Measurements from ENCODE around the gene PDIA3.
"Not testable (repeated sequence)": the region's sequence is repeated elsewhere in the genome, so short reads cannot be mapped to it uniquely, and the experiment has no call there.

The PDIA3 gene

DNA sequence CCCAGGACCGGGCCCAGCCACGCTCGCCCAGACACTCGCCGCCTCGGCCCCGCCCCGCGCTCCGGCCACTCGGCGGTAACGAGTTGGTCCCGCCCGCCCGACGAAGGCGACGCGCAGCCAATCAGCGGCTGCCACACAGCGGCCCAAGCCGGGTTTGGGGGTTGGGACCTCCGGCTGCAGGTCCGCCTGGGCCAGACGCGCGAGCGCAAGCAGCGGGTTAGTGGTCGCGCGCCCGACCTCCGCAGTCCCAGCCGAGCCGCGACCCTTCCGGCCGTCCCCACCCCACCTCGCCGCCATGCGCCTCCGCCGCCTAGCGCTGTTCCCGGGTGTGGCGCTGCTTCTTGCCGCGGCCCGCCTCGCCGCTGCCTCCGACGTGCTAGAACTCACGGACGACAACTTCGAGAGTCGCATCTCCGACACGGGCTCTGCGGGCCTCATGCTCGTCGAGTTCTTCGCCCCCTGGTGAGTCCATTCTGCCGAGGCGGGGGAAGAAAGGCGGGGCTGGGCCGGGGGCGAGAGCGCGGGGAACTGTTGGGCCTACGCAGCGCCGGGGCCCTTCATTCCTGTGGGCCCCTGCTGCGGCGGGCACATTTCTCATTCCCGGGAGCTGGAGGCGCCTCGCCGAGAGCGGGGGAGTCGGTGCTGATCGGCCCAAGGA lies at the start of gene PDIA3:
Gene PDIA3 (plus strand): TSS at position 194 of the 658 bp plus-strand sequence. CDS start 102 bp downstream, at position 296.
- peak within 1 kb of the TSS; percentile 91 for H3K9ac ChIP-seq (ENCODE audit: low read length)
- H3K4me3 ChIP-seq (ENCODE audit: low read length) = peak within 1 kb of the TSS; percentile 93
- DNase-seq (ENCODE audit: low read depth) = peak; percentile 97
- not testable (repeated sequence) for H3K27me3 ChIP-seq (replicated peaks; ENCODE audit: control insufficient read depth, insufficient read depth, low read length); H3K36me3 ChIP-seq (ENCODE audit: control insufficient read depth, insufficient read depth, low read length, severe bottlenecking); H3K9me3 ChIP-seq (ENCODE audit: control insufficient read depth, low read length)
- H3K4me1 ChIP-seq (ENCODE audit: control insufficient read depth, insufficient read depth, low read length) = peaks cover 16% of the 10 kb centered on the region

GRCh38 chr15:43702174-43702573 lies 44.1 kb upstream of the PDIA3 start:
- Histone ChIP-seq H3K4me3 (ENCODE audit: low read length) (no peak overlapping the region), H3K27me3 (replicated peaks; ENCODE audit: control insufficient read depth, insufficient read depth, low read length) (peaks cover 25% of the 10 kb centered on the region), H3K4me1 (ENCODE audit: control insufficient read depth, insufficient read depth, low read length) (no peaks in the 10 kb centered on the region), H3K36me3 (ENCODE audit: control insufficient read depth, insufficient read depth, low read length, severe bottlenecking) (no peaks in the 10 kb centered on the region), H3K9me3 (ENCODE audit: control insufficient read depth, low read length) (no peaks in the 10 kb centered on the region), H3K9ac (ENCODE audit: low read length) (no peak overlapping the region)
- DNase-seq (ENCODE audit: low read depth) = no peak

DNA sequence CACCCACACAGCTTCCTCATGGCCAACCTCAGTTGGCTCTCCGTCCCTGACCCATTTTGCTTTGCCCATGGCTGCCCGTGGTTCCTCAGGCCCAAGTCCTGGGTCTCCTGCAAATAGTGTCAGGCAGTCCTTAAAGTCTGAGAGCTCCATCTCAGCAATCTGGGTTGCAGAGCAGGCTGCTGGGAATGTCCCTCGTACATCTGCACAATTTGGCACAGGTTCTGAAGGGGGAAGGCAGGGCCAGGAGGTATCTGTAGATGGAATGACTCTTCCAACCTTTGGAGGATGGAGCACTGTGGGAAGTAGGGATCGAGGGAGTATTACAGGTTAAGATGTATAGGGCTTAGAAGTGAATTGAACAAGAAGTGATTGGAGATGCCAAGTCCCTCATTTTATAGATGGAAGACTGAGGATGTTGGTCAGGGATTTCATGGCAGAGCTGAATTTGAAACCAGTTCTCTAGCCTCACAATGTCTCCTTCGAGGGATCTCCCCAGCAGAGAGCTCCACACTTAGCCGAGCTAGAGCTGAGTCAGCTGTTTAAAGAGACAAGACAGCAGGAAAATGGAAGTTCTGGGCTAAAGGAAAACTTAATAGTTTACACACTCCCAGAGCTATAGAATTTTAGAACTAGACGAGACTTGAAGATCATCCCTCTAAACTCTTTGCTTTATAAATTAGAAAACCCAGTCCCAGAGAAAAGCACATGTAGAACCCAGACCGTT lies 43.4 kb upstream of the PDIA3 start:
- Histone ChIP-seq H3K4me3 (ENCODE audit: low read length) (no peak overlapping the region), H3K36me3 (ENCODE audit: control insufficient read depth, insufficient read depth, low read length, severe bottlenecking) (no peaks in the 10 kb centered on the region), H3K9me3 (ENCODE audit: control insufficient read depth, low read length) (no peaks in the 10 kb centered on the region), H3K9ac (ENCODE audit: low read length) (no peak overlapping the region), H3K27me3 (replicated peaks; ENCODE audit: control insufficient read depth, insufficient read depth, low read length) (peaks cover 25% of the 10 kb centered on the region), H3K4me1 (ENCODE audit: control insufficient read depth, insufficient read depth, low read length) (no peaks in the 10 kb centered on the region)
- DNase-seq (ENCODE audit: low read depth) = no peak

DNA sequence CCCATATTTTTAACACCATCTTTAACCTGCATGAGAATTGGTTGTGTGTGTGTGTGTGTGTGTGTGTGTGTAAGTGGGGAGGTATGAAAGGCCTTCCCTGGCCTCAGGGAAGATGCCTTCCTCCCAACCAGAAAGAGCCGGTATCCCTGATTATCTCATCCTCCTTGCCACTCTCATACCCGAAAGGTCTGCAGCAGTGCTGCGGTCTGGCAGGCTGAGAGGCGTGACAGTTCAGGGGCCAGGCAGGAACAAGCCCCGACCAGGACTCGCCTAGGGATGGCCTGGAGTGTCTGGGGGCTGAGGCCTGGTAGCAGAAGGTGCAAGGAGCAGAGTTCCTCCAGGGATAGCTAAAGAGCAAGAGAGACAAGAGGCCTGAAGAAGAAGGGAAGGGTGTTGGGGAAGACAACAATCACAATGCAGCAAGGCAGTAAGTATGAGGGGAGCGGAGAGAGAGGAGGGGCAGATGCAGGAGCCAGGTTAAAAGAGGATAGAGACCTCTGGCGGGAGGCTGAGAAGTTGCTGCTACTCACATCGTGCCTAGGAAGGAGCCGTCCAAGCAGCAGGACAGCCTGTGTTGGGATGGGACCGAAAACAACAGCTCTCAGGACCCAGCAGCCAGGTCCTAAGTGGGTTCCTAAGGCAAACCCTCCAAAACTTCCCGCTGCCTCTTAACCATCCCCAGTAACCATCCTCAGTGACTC lies 35.7 kb upstream of the PDIA3 start:
- not testable (repeated sequence) for DNase-seq (ENCODE audit: low read depth); H3K4me1 ChIP-seq (ENCODE audit: control insufficient read depth, insufficient read depth, low read length)

DNA sequence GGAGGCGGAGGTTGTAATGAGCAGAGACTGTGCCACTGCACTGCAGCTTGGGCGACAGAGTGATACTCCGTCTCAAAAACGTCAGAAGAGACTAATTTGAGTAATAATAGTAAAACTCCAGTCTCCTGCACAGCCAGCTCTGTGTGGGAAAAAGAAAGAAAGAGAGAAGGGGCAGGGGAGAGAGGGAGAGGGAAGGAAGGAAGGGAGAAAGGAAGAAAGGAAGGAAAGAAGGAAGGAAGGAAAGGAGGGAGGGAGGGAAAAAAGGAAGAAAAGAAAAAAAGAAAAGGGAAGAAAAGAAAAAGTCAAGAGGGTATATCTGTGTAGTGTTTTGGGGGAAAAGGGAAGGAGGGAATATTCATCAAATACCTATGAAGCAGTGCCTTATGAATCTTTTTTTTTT lies 23.1 kb upstream of the PDIA3 start:
- DNase-seq (ENCODE audit: low read depth) = no peak
- H3K4me1 ChIP-seq (ENCODE audit: control insufficient read depth, insufficient read depth, low read length) = peaks cover 2% of the 10 kb centered on the region
- H3K4me3 ChIP-seq (ENCODE audit: low read length) = no peak overlapping the region

More for the DNA sequence above, 35.7 kb upstream of the PDIA3 start:
- not testable (repeated sequence) for H3K9ac ChIP-seq (ENCODE audit: low read length); H3K36me3 ChIP-seq (ENCODE audit: control insufficient read depth, insufficient read depth, low read length, severe bottlenecking); H3K4me3 ChIP-seq (ENCODE audit: low read length); H3K9me3 ChIP-seq (ENCODE audit: control insufficient read depth, low read length); H3K27me3 ChIP-seq (replicated peaks; ENCODE audit: control insufficient read depth, insufficient read depth, low read length)

GRCh38 chr15:43726306-43726705 lies 19.9 kb upstream of the PDIA3 start:
- DNase-seq (ENCODE audit: low read depth); H3K4me3 ChIP-seq (ENCODE audit: low read length); H3K4me1 ChIP-seq (ENCODE audit: control insufficient read depth, insufficient read depth, low read length); H3K9ac ChIP-seq (ENCODE audit: low read length); H3K9me3 ChIP-seq (ENCODE audit: control insufficient read depth, low read length); H3K27me3 ChIP-seq (replicated peaks; ENCODE audit: control insufficient read depth, insufficient read depth, low read length); H3K36me3 ChIP-seq (ENCODE audit: control insufficient read depth, insufficient read depth, low read length, severe bottlenecking): not testable (repeated sequence)

More for the DNA sequence above, 23.1 kb upstream of the PDIA3 start:
- H3K9me3 ChIP-seq (ENCODE audit: control insufficient read depth, low read length) = no peaks in the 10 kb centered on the region
- peaks cover 4% of the 10 kb centered on the region for H3K27me3 ChIP-seq (replicated peaks; ENCODE audit: control insufficient read depth, insufficient read depth, low read length)
- no peak overlapping the region for H3K9ac ChIP-seq (ENCODE audit: low read length)
- H3K36me3 ChIP-seq (ENCODE audit: control insufficient read depth, insufficient read depth, low read length, severe bottlenecking) = no peaks in the 10 kb centered on the region

GRCh38 chr15:43728053-43728725 lies 18.0 kb upstream of the PDIA3 start:
- H3K36me3 ChIP-seq (ENCODE audit: control insufficient read depth, insufficient read depth, low read length, severe bottlenecking); H3K27me3 ChIP-seq (replicated peaks; ENCODE audit: control insufficient read depth, insufficient read depth, low read length); H3K9me3 ChIP-seq (ENCODE audit: control insufficient read depth, low read length); H3K4me1 ChIP-seq (ENCODE audit: control insufficient read depth, insufficient read depth, low read length); H3K4me3 ChIP-seq (ENCODE audit: low read length); H3K9ac ChIP-seq (ENCODE audit: low read length): not testable (repeated sequence)
- peak; percentile 53 for DNase-seq (ENCODE audit: low read depth)

GRCh38 chr15:43735416-43735815 lies 10.8 kb upstream of the PDIA3 start:
- Histone ChIP-seq H3K9me3 (ENCODE audit: control insufficient read depth, low read length) (no peaks in the 10 kb centered on the region), H3K4me3 (ENCODE audit: low read length) (no peak overlapping the region), H3K9ac (ENCODE audit: low read length) (no peak overlapping the region), H3K27me3 (replicated peaks; ENCODE audit: control insufficient read depth, insufficient read depth, low read length) (no peaks in the 10 kb centered on the region), H3K4me1 (ENCODE audit: control insufficient read depth, insufficient read depth, low read length) (no peaks in the 10 kb centered on the region), H3K36me3 (ENCODE audit: control insufficient read depth, insufficient read depth, low read length, severe bottlenecking) (no peaks in the 10 kb centered on the region)
- DNase-seq (ENCODE audit: low read depth) = no peak

DNA sequence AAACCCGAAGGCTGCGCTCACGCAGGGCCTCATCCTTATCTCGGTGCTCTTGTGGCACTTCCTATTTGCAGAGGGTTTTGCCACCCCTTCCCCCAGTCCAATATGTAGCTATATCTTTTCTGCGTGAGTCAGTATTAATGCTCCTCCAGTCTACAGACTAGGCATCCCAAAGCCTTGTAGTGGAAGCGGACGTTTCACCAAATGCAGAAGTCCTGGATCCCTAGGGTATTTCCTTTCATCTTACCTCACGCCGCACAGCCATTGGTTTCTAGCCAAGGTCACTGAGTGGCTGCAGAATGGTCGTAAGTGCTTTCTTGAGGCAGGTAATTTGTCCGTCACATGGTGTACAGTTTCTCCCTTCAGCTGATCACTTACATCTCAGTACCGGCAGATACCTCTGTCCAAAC lies 668 bp downstream of the PDIA3 start:
- Histone ChIP-seq H3K4me1 (ENCODE audit: control insufficient read depth, insufficient read depth, low read length) (peaks cover 20% of the 10 kb centered on the region), H3K4me3 (ENCODE audit: low read length) (peak overlapping the region; percentile 93), H3K9ac (ENCODE audit: low read length) (peak overlapping the region; percentile 91)
- not testable (repeated sequence) for H3K27me3 ChIP-seq (replicated peaks; ENCODE audit: control insufficient read depth, insufficient read depth, low read length); DNase-seq (ENCODE audit: low read depth); H3K36me3 ChIP-seq (ENCODE audit: control insufficient read depth, insufficient read depth, low read length, severe bottlenecking); H3K9me3 ChIP-seq (ENCODE audit: control insufficient read depth, low read length)

GRCh38 chr15:43748376-43748775 lies 2.1 kb downstream of the PDIA3 start:
- Histone ChIP-seq H3K9me3 (ENCODE audit: control insufficient read depth, low read length) (no peaks in the 10 kb centered on the region), H3K4me3 (ENCODE audit: low read length) (peak overlapping the region; percentile 93), H3K36me3 (ENCODE audit: control insufficient read depth, insufficient read depth, low read length, severe bottlenecking) (peaks cover 19% of the 10 kb centered on the region), H3K9ac (ENCODE audit: low read length) (no peak overlapping the region), H3K4me1 (ENCODE audit: control insufficient read depth, insufficient read depth, low read length) (peaks cover 20% of the 10 kb centered on the region), H3K27me3 (replicated peaks; ENCODE audit: control insufficient read depth, insufficient read depth, low read length) (no peaks in the 10 kb centered on the region)
- peak; percentile 32 for DNase-seq (ENCODE audit: low read depth)
